Testis (tissue), 3 donors: Measurements from ENCODE around the gene PCIF1. TPM values are rescaled to one million over a fixed set of nuclear protein-coding genes. Genes with fewer than 3 reads are reported as not detected.

Experiments
- DNase-seq: peaks from one replicate; pipeline ENCODE4 v3.0.0-alpha.2; 2019
- H3K27ac ChIP-seq, 2 donors: fragments of 200-600 bp; sonication (generic); one replicate each; pipeline ENCODE4 v1.5.1; 2019
- H3K27me3 ChIP-seq: fragments of 200-600 bp; sonication (generic); one replicate; pipeline ENCODE4 v1.5.1; 2019
- H3K36me3 ChIP-seq: fragments of 200-600 bp; sonication (generic); one replicate; pipeline ENCODE4 v1.5.1; 2017; ENCODE audit warnings: low read depth; ENCODE audit errors: missing control alignments
- H3K4me1 ChIP-seq: fragments of 200-600 bp; sonication (generic); one replicate; pipeline ENCODE4 v1.5.1; 2019
- H3K4me3 ChIP-seq, 2 donors: fragments of 200-600 bp; sonication (generic); one replicate each; pipeline ENCODE4 v1.5.1; 2017 to 2019
- H3K9me3 ChIP-seq: fragments of 200-600 bp; sonication (generic); one replicate; pipeline ENCODE4 v1.5.1; 2017
- CTCF ChIP-seq, 3 experiments: fragments of 450-650 bp in 2 of 3; fragments of 200-600 bp in 1 of 3; sonication (generic) in 1 of 3; IDR thresholded peaks; one replicate each; pipeline ENCODE4 v1.5.1; 2016 to 2019; ENCODE audit warnings: antibody characterized with exemption in 3 of 3, mild to moderate bottlenecking in 2 of 3, moderate library complexity in 1 of 3
- POLR2A ChIP-seq: fragments of 450-650 bp; IDR thresholded peaks from one replicate; pipeline ENCODE4 v1.6.1; 2017; ENCODE audit warnings: antibody characterized with exemption, mild to moderate bottlenecking, moderate library complexity
- WGBS, 2 donors: methylation state at CpG; one replicate each; pipeline ENCODE4 v1.1.5; 2018; 5-methylcytosine and 5-hydroxymethylcytosine counted together
- intact Hi-C: fragments of 100-400 bp; cut with DNase I; formaldehyde crosslinking; loops from one replicate; pipeline ENCODE4 v1.15.1; 2023; ENCODE audit warnings: low total_unique reads
- polyA plus RNA-seq: library from polyadenylated mRNA; stranded (reverse); fragments of 350-450 nt; fragmentation: Illumina TruSeq; extraction: RNeasy Lipid Tissue Mini Kit (QIAGEN cat#74804); gene quantifications from one replicate; pipeline ENCODE4 v1.2.3, GENCODE V29; 2014; ENCODE audit warnings: low read depth, low replicate concordance; ENCODE audit not compliant: insufficient read depth
- total RNA-seq, 2 donors: library from RNA; depleted of rRNA; stranded (reverse); fragments of >200 nt; gene quantifications; one replicate each; pipeline ENCODE4 v1.2.3, GENCODE V29; 2016

Gene PCIF1
- total and polyA plus RNA-seq, 3 donors from 2014 or later: 39.3 to 48.7 (median 39.4) TPM

GRCh38 chr20:45957021-45957941 is 22.8 kb downstream of the PCIF1 start:
- H3K27ac ChIP-seq: no peak overlapping the region
- H3K9me3 ChIP-seq: no peaks in the 10 kb centered on the region
- H3K27me3 ChIP-seq: no peaks in the 10 kb centered on the region
- DNase-seq: no peak
- peaks cover 4% of the 10 kb centered on the region for H3K36me3 ChIP-seq
- H3K4me1 ChIP-seq: no peaks in the 10 kb centered on the region
- intact Hi-C loops: loop anchor here (10.0 kb wide), 1 partner anchor 62 kb away; the partner anchor contains the start of genes CTSA and NEURL2
- no peak for TF ChIP-seq POLR2A
- no peak for TF ChIP-seq CTCF (IDR thresholded peaks at IDR 0.05)
- WGBS, 2 donors: 67 to 83% methylated on average over 10 to 19 of the region's 19 CpGs
- H3K4me3 ChIP-seq: no peak overlapping the region

- Histone ChIP-seq H3K9me3 (no peaks in the 10 kb centered on the region), H3K4me1 (no peaks in the 10 kb centered on the region), H3K36me3 (no peaks in the 10 kb centered on the region), H3K27me3 (no peaks in the 10 kb centered on the region), H3K27ac (no peak overlapping the region), H3K4me3 (no peak overlapping the region)
- intact Hi-C loops: loop anchor here (10.0 kb wide), 1 partner anchor 64 kb away; the partner anchor contains the start of genes CTSA and NEURL2
- DNase-seq: no peak
- 90 to 98% methylated on average over 4 of the region's 4 CpGs for WGBS, 2 donors
- no peak for TF ChIP-seq POLR2A
- no peak for TF ChIP-seq CTCF (IDR thresholded peaks at IDR 0.05)
These were observed 24.1 kb downstream of the PCIF1 start for GRCh38 chr20:45958593-45958992.

GRCh38 chr20:45959126-45959525 is 24.6 kb downstream of the PCIF1 start:
- Histone ChIP-seq H3K4me3 (no peak overlapping the region), H3K36me3 (no peaks in the 10 kb centered on the region), H3K27me3 (no peaks in the 10 kb centered on the region), H3K4me1 (no peaks in the 10 kb centered on the region), H3K27ac (no peak overlapping the region), H3K9me3 (no peaks in the 10 kb centered on the region)
- DNase-seq: no peak
- TF ChIP-seq CTCF (IDR thresholded peaks at IDR 0.05): no peak
- no peak for TF ChIP-seq POLR2A
- intact Hi-C loops: loop anchor here (10.0 kb wide), 1 partner anchor 64 kb away; the partner anchor contains the start of genes CTSA and NEURL2
- WGBS, 2 donors: 87 to 91% methylated on average over 16 of the region's 16 CpGs

- intact Hi-C loops: loop anchor here (10.0 kb wide), 2 partner anchors 65 to 145 kb away; partner anchors contain the start of genes CTSA, NEURL2 and UBE2C
- no peaks in the 10 kb centered on the region for H3K4me1 ChIP-seq
- H3K9me3 ChIP-seq: no peaks in the 10 kb centered on the region
- no peak overlapping the region for H3K27ac ChIP-seq
- no peak for DNase-seq
- TF ChIP-seq CTCF (IDR thresholded peaks at IDR 0.05) (no peak), POLR2A (no peak)
- 92 to 96% methylated on average over 14 of the region's 14 CpGs for WGBS, 2 donors
- H3K27me3 ChIP-seq: no peaks in the 10 kb centered on the region
- H3K36me3 ChIP-seq: no peaks in the 10 kb centered on the region
- no peak overlapping the region for H3K4me3 ChIP-seq
These were observed 25.6 kb downstream of the PCIF1 start for GRCh38 chr20:45959956-45960630.
